Activated CD4-positive, alpha-beta T cell treated with anti-CD3 and anti-CD28 coated beads, Interleukin-10, Interleukin-2, amounts not matched to agents 100 ng/mL and 50 ng/mL, durations not matched to agents 16 hours and 8 hours (primary cell): ENCODE data around the gene CDC42EP3.

Source experiments
- DNase-seq: peaks from one replicate; pipeline ENCODE4 v3.0.0-alpha.2; 2020

Gene CDC42EP3

DNA sequence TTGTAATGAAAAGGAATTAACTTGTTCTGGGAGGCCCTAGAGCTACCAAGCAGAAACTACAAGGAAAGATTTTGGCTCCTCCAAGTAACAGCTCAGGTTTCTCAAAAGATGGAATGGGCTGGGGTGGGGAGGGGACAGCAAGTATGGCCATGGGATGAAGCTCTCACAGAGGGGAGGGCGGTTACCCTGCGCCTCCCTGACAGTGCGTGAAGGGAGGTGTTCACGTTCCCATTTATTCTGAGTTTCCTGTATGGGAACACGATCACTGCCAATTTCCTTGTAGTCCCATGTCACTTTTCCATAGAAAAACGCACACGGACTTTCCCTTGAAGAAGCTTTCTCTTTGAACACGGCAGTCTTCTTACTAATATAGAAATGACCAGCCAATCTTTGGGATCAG is 17.0 kb downstream of the CDC42EP3 start:
- DNase-seq, result no peak

DNA sequence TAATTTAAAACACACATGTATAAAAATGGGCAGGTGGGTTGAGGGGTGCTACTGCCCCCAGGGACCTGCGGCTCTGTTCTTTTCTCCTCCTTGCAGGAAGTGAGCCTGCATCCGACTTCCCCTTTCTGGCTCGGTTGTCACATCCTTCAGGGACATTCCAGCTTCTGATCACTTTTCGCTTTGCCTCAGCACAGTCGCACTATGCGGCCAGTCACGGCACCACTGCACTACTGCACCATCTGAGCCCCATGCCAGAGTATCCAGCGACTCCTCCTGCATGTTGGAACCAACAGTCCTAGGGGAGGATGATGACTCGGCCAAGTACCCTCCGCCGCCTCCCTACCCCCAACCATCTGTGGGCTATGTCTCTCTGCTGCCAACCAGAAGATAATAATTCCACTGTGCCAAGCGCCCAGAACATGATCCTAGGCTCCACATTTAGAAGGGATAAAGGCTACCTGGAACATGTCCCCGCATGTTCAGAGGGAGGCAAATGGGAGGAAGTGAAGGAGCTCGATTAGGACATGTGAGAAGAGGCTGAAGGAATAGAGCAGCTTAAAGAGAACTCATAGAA is 17.6 kb downstream of the CDC42EP3 start:
- DNase-seq, result peak; percentile 69

DNA sequence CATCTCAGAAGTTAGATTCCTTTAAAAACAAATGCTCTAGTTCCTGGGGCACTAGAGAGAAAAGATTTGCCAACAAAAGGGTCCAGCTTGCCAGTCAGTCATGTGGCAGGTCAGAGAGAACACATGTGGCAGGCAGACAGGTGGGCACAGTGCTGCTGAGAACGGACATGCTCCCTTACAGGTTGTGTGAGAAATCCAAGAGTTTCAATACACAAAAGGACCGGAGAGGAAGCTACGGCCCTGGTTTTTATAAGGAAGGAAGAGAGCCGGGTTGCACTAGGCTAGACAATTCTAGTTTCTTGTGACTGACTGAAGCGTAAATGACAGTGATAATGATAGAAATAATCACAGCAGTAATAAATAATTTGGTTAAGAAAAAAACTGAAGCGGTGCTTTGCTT is 18.3 kb downstream of the CDC42EP3 start:
- DNase-seq, result no peak

DNA sequence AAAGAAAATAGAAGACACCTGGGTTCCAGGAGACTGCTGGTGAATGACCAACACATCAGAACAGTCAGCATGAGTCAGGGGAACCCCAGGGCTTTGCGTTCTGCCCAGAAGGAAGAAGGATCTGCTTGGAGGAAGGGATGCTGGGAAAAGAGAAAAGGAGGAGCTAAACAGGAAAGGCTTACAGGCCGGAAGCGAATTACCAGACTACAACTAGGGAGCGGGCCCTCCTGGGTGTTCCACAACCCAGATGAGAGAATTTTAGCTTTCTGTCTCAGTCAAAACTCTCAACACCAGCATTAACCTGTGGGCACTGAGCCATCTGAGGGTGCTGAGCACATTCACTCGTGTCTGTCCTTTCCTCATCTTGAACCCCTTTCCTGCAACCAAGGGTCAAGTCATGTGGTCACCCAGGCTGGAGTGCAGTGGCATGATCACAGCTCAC is 19.2 kb downstream of the CDC42EP3 start:
- no peak for DNase-seq

DNA sequence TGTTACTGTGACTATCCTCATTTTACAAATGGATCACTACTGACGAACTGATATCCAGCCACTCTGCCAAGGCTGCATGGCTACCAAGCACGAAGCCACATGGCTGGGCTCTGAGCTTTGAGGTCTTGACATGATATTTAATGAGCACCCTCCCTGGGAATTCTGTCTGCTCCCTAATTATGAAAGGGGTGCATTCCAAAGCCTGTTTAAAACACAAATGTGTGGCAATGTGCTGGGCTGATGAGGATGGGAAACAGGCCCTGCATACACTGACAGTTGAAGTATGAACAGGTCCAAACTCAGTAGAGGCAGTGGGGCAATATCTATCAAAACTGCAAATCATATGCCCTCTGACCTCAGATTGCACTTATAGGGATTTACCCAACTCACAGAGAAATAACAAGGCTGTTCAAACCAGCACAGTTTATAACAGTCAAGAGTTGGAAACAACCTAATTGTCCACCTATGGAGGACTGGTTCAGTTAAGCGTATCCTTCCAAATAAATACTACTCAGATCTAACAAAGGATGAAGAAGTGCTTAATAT is 20.8 kb downstream of the CDC42EP3 start:
- no peak for DNase-seq

DNA sequence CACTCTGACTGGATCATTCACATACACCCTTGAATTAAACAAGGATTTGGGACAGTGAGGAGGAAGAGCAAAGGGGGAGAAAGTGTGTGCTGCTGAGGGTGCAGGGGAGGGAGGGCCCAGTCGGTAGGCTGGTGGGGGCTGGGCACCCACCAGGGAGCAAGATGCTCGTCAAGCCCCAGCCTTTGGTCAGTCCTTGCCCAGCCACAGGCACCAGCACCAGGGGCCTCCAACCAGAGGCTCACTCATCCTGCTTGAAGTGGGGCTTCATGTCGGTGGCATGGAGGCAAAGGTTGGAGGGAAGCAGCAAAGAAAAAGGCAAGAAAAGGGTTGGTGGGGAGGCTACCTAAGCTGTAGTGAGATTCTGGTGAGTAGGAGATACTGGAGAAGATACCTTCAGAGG is 21.9 kb downstream of the CDC42EP3 start:
- no peak for DNase-seq

DNA sequence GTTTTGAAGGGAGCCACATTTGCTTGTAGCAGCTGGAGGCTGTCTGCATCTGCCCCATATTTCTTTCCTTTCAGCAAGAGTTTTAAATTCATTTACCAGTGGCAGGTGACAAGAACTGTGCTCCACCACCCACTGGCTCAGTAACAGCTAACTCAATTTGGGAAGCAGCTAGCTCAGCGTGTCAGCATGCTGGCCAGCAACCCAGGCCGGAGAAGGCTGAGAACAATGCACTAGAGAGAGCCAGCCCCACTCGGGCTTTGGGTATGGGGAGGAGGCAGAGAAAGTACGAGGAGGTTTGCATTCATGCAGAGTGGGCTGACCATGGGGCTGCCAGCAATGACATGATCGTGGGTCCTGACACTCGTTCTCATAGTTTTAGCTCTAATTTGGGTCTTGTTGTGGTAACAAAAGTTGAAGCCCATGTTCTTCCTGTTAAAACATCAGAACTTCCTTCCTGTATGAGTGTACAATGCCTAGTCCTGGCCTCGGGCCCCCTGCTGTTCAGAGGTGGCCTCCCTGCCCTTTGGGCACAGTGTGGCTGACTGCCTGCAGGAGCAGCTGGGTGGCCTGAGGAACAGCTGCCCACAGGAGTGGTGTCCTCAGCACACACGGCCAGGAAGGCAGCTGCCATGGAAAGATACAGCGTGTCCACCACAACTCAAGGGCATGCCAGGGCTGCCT is 23.0 kb downstream of the CDC42EP3 start:
- peak; percentile 72 for DNase-seq

DNA sequence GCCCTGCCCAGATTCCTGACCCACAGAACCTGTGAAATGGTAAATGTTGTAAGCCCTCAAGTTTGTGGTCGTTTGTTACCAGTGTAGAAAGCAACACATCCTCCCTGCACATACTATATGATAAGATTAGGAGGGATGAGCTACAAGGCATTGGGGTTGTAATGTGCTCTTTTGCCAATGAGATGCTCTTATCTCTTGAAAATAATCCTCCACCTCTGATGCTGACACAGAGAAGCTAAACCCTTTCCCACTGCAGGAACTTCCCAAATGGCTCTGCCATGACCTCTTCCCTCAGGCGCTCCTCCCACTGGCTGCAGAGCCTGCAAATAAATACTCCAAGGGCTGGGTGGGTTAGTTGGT is 23.5 kb downstream of the CDC42EP3 start:
- no peak for DNase-seq

DNA sequence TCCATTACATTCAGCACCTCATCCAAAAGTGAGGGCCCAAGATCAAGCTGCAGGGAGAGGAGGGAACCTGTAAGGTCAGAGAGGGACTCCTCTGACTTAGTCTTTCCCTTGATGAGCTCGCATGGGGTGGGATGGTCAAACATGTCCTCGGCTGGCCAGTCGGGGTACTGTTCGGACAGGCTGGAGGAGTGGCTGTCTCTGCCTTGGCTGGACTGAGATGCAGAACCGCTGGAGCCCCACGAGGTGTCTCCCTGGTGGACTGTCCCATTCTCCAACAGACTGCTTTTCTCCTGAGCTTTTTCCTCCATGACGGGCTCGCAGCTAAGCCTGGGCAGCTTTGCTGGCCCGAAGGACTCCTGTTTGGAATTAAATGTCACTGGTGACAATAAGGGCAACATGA is 25.6 kb downstream of the CDC42EP3 start:
- no peak for DNase-seq

DNA sequence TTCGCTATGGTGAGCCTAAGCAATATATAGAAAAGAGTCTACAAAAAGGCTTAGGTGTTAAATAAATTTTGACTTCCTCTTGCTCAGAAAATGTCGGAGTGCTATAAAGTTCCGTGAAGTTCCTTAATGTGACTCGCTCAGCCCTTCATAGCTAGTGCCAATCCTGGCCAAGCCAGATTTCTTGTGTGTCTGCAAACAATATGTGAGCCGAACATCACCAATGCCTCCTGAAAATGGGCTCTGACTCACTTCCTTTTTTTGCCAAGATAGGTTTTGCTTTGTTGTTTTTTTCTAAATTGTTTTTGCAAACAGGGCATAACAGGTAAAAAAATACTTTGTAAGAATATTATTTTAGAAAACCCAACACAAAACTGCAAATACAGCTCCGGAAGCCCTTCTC is 26.1 kb downstream of the CDC42EP3 start:
- DNase-seq, result peak; percentile 64

DNA sequence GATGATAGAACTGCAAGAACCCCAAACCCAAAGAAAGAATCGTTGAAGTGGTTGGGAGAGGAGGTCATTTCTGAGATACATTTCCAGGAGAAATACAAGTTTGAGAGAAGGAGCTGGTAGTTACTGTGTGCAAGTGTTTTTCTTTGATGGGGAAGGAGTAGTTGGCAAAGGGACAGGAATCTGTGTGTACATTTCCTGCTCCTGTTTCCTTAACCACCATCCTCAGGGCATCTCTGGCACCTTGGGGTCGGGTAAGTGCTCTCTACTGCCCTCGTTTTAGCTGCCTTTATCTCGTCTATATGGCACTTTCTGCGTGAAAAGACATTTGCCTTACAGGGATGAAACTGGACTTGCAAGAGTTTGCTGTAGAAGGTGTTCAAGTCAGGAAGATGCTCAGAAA is 27.3 kb downstream of the CDC42EP3 start:
- no peak for DNase-seq

DNA sequence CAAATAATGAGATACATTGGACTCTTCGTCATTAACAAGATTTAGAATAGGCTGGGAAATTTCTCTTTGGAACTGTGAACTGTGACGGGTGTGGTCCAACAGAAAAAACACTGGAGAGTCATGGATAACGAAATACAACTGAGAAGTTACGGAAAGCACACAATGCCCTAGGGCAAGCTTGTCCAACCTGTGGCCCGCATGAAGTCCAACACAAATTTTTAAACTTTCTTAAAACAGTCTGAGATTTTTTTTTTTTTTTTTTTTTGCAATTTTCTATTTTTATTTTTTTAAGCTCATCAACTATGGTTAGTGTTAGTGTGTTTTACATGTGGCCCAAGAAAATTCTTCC is 27.7 kb downstream of the CDC42EP3 start:
- no peak for DNase-seq

DNA sequence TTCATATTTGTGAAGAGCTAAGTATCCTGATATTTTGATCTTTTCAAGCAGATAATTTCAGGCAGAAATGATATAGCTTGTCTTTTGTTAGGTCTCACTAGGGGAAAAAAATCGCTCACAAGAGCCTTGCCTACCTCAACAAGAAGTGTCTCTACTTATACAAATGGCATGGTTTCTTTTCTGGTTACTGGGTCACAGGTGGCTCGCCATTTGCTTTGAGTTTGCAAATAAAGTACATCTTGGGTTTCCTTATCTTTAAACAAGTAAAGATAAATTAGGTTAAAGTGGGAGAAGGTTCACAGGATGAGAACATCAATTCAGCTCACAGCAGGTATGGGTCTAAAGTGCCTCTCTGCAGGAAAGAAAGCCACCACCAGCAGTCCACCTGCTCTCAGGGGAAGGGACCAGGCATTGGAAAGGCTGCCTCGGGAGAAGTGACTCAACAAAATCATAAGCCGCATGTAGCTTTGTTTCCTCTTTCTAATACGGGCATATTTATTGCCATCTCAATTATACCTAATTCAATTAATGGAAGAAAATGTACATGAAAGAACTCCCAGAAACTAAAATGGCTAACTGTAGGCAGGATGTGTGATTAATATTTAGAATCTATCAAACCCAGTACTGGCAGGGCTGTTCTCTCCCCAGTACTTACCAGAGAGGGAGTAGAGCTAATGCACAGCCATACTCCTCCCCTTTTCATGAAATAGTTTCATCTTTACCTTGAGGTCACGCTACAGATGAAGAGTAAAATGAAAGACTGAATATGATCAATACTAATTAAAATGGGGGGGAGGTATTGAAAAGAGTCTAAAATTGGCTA is 28.3 kb downstream of the CDC42EP3 start:
- DNase-seq, result no peak

DNA sequence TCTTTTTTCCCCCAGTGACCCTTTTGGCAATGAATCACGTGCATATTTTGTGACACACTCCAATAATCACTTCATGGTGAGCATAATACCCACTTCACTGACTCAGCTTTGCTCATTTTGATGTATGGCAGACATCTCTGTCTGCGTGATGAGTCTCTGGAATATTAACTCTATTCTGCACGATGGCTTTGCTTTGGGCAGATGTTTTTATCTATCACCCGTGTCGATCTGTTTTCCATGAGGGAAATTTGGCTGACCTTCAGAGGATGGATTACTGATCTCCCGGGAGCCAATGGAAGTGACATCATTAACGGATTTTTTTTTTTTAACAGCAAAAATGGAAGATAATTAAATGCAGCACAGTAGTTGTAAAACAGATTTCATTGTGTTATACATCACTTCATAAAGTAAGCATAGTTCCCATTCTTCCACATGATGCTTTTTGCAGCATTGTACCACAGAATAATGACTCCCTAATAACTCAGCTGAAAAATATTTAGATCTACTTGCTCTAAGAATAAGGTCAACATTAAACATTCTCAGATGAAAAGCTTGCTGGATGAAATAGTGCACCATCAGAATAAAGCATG is 29.8 kb downstream of the CDC42EP3 start:
- no peak for DNase-seq

DNA sequence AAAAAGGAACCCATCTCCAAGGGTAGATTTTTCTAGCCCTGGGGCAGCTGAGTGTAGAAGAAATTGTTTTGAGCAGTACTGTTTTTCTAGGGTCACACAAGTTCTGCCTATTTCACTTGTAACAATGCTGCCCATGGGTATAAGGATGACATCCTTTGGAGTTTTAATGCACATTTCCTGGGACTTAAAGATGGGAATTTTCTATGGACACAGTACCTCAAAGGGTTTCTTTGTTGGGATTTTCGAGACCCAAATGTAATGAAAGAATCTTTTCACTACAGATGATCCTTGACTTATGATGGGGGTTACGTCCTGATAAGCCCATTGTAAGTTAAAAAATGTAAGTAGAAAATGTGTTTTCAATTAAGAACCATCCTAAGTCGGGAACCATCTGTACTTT is 31.8 kb downstream of the CDC42EP3 start:
- no peak for DNase-seq

DNA sequence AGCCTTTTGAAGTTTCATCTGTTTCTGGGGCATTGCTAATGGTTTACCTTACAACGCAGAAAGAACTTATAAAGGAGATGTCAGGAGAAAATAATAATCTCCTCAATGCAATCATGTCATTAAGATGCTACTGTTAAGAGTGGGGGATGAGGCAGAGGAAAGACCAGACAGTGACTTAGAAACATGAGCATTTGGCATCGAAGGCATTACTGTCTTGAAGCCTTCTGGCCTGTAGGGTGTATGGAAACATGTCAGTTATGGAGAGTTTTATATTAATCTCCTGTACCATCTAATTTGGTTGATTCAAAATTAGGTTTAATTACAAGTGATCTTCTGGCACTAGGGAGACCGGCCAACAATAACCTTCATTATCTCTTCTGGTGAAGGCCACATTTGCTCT is 32.5 kb downstream of the CDC42EP3 start:
- DNase-seq, result no peak

DNA sequence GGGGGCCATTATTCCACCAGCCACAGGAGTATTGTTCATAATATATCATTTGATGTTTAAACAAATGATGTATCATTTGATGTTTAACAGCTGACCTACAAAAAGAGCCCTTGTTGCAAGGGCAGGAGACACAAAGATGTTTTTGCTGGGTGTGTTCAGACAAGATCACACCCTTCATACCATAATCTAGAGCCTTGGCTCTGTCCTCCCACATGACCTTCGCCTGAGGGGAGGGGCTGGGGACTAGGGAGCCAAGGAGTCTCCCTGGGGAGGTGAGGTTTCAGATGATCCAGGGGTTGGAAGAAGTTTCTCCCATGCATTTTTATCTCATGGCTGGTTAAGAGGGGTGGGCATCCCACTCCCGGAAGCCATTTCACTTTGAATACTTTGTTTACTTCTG is 33.5 kb downstream of the CDC42EP3 start:
- no peak for DNase-seq

DNA sequence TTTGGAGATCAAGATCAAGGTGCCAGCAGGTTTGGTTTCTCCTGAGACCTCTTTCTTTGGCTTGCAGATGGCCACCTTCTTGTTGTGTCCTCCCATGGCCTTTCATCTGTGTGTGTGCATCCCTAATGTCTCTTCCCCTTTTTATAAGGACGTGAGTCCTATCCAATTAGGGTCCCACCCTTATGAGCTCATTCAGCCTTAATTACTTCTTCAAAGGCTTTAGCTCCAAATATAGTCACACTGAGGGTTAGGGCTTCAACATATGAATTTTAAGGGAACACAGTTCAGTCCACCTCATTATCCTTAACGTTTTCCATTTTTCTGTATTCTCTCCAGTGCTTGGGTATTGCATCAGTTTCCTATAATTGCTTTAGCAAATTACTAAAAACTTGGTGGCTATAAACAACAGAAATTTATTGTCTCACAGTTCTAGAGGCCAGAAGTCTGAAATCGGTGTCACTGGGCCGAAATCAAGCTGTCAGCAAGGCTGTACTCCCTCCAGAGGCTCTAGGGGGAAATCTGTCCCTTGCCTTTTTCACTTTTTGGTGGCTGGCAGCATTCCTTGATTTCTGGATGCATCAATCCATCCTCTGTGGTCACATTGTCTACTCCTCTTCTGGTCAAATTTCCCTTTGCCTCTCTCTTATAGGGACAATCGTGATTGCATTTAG is 34.1 kb downstream of the CDC42EP3 start:
- DNase-seq, result no peak

DNA sequence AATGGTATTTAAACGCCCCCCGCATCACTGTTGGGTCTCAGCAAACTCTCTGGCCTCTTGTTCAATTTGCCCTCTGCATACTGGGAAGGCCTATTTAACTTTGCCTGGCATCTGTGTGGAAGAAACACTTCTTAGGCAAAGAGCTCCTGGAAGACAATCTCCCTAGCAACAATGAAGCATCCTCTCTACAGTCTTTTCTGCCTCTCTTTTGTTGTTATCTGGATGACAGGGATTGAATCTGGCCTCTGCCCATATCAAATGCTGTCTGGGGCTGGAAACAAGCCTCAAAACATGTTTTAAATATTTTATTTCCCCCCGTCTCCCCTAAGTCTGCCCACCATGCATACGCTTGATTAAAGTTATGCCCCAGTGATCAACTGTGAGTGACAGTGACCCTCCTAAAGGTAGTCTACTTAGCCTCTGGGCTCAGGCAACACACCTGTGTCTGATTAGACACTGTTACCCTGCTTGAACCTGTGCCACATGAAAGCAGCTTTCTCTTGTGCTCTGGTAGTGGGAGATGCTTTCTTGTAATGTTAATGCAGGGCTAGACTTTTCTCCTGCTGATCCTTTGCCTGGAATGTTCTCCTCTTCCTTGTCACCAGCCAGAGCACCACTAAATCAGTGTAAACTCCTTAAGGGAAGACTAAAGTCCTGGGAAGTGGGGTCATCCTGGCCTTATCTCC is 34.9 kb downstream of the CDC42EP3 start:
- DNase-seq, result no peak

DNA sequence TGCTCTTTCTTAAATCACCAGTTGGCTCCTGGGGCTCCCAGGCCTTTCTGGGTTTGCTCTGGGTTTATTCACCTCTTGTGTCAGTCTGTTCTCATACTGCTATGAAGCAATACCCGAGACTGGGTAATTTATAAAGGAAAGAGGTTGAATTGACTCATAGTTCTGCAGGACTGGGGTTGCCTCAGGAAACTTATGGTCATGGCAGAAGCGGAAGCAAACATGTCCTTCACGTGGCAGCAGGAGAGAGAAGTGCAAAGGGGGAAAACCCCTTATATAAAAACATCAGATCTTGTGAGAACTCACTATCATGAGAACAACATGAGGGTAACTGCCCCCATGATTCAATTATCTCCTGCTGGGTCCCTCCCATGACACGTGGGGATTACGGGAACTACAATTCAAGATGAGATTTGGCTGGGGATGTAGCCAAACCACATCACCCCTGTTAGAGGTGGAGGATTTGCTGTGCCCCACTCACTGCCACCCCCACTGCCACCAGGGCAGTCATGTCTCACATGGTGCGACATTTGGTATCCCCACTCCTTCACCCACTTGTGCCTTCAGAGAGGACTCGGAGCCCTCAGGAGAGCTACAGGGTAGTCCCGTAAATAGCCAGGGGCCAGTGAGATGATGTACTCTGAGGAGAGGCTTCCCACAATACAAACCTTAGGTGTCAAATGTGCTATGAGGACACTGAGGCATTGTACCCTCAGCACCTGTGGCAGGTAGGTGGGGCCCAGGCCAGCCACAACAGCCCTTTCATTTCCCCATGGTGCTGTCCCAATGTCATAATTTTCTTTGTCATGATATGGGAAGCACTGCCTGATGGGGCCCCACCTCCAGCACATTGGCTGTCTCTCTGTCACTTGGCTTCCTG is 35.7 kb downstream of the CDC42EP3 start:
- DNase-seq, result peak; percentile 96

DNA sequence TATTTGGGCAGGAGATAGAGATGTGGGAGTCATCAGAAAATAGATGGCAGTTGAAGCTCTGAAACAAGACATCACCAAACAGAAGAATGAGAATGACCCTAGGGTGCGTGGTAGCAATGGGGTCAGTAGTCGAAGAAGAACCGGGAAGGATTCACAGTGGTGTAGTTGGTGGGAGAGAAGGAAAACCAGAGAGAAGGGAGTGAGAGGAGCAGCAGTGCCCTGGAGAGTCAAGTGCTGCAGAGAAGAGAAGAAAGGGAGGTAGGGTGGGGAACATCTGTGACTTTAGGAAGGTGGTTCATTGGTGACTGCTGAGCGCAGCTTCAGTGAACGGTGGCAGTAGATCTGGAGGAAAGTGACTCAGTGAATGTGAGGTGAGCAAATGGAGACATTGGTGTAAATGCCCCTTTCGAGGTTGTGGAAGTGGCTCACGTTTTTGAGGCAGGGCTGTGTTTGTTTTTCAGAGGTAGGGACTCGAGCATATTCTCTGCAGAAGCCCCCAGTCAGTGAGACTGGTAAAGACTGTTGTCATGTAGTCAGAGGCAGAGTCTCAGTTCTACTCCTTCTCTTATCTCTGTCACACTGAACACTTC is 36.4 kb downstream of the CDC42EP3 start:
- DNase-seq, result no peak
